ENCODE measurements around the gene VSX1. TPM values are rescaled to one million over a fixed set of nuclear protein-coding genes. Genes with fewer than 3 reads are reported as not detected.

Gene VSX1
- total RNA-seq = not detected

DNA sequence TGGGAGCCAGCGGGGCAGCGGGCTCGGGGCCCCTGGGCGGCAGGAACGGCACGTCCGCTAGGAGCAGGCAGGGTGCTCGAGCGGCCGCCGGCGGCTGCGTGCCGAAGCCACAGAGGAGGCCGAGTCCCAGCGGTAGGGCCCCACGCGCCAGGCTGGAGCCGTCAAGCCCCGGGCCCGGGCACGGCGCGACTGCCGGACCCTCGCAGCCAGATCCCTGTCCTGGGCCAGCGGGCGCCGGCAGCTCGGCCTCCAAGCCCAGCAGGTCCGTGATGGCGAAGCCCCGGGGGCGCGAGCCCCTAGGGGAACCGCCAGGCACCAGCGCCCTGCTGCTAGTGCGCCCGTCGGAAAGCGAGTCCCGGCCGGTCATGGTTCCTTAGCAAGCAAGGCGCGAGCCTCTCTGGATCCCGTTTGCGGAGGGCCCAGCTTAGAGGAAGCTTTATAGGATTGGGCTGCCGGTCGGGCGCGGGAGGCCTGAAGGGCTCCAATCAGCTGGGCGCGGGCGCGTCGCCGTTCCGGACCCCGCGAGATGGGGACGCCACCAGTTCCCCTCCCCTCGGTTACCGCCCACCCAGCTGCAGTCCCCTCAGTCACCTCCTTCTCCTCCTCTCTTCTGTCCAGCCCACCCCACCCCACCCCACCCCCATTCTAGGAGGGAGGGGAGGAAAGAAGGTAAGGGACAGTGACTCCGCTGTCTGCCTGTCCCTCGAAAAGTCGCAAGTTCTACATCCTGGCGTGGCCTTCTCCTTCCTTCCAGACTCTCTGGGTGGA, at the start of gene VSX1:
Gene VSX1, minus strand, starts transcription at position 412 of the 768 bp plus-strand sequence. Its CDS starts 45 bp downstream, at position 367.
- no peak for FAIRE-seq

GRCh38 chr20:25129908-25130307, 48.0 kb upstream of the VSX1 start:
- DNase-seq (ENCODE audit: low spot score in 2 of 2) (no peak), FAIRE-seq (no peak)

More for the DNA sequence above, at the start of gene VSX1:
- DNase-seq (ENCODE audit: low spot score in 2 of 2) = no peak

DNA sequence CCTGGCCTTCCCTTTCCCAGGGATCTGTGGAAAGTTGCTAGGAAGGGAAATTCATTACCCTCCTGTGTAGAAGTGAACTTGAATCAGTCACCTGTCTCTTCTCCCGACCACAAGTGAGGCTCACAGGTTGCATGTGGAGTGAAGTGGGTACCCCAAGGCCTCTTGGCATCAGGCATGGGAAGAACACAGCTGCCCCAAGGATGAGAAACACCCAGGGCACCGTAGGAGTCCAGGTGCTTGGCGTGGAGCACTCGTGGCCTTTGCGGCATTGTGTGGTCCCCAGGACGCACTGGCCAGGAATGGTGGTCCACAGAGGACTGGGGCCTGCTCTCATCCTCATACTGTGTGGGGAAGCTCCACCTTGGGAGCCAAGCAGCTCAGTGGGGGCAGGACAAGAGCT, 47.5 kb upstream of the VSX1 start:
- DNase-seq (ENCODE audit: low spot score in 2 of 2) (no peak), FAIRE-seq (no peak)

GRCh38 chr20:25128649-25129048, 46.7 kb upstream of the VSX1 start:
- no peak for DNase-seq (ENCODE audit: low spot score in 2 of 2)
- no peak for FAIRE-seq

DNA sequence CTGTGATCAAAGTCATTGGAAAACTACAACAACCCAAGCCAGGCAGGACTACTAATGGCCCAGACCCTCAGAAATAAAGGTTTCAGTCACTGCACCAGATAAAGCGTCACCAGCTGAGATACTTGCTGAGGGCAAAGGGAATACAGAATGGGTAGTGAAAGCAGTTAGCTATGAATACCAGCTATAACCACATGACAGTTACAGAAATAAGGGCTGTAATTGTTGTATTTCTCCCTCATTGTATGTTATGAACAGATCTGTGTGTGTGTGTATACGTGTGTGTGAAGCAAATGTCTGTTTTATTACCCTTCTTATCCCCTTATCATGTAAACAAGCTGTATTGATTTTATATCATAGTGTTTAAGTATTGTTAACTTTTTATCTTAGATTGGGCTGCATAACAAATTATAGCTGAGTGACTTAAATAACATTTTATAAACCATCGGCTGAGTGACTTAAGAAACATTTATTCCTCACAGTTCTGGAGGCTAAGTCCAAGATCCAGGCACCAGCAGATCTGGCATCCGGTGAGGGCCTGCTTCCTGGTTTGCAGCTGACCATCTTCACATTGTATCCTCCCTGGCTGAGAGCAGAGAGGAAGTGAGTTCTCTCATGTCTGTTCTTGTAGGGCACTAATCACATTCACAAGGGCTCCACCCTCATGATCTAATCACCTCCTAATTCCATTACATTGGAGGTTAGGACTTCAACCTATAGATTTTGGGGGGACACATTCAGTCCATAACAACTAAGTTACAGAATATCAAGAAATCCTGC, 46.0 kb upstream of the VSX1 start:
- DNase-seq (ENCODE audit: low spot score in 2 of 2) = no peak
- FAIRE-seq = no peak

DNA sequence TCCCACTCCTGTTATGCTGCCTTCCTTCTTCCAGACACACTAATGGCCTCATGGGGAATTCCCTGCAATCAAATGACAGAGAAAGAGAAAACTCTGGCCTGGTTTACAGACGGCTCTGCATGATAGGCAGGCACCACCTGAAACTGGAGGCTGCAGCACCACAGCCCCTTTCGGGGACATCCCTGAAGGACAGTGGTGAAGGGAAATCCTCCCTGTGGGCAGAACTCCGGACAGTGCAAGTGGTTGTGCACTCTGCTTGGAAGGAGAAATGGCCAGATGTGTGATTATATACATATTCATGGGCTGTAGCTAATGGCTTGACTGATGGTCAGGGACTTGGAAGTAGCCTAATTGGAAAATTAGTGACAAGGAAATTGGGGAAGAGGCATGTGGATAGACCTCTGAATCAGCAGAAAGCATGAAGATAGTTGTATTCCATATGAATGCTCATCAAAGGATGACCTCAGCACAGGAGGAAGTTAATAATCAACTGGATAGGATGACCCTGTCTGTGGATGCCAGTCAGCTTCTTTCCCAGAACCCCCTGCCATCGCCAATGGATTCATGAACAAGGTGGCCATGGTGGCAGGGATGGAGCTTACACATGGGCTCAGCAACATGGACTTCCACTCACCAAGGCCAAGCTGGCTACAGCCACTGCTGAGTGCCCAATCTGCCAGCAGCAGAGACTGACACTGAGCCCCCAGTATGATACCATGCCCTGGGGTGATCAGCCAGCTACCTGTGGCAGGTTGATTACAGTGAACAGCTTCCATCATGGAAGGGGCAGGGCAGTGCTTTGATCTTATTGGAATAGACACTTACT, 44.5 kb upstream of the VSX1 start:
- no peak for DNase-seq (ENCODE audit: low spot score in 2 of 2)
- no peak for FAIRE-seq

GRCh38 chr20:25125636-25126035, 43.7 kb upstream of the VSX1 start:
- no peak for FAIRE-seq
- DNase-seq (ENCODE audit: low spot score in 2 of 2) = no peak

DNA sequence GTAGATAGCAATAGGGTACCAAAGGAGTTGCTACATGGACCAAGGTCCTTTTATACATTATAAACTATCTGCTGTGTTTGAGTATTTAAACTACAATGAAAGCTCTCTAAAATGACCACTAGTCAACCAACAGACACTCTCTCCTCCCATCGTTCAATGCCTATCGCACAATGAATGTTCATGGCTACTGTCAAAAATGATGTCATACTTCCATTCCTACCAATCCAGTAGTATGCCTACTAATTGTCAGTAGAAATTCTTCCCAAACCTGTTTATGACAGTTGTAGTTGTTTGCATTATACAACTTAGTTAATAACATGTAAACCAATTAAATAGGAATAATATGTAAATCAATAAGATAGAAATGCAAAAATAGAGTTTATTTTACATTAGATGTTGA, 39.0 kb upstream of the VSX1 start:
- DNase-seq (ENCODE audit: low spot score in 2 of 2) (no peak), FAIRE-seq (no peak)

- FAIRE-seq = no peak
- no peak for DNase-seq (ENCODE audit: low spot score in 2 of 2)
These were observed 38.5 kb upstream of the VSX1 start for GRCh38 chr20:25120457-25120856.

GRCh38 chr20:25118529-25118928, 36.6 kb upstream of the VSX1 start:
- DNase-seq (ENCODE audit: low spot score in 2 of 2) = no peak
- FAIRE-seq = no peak

DNA sequence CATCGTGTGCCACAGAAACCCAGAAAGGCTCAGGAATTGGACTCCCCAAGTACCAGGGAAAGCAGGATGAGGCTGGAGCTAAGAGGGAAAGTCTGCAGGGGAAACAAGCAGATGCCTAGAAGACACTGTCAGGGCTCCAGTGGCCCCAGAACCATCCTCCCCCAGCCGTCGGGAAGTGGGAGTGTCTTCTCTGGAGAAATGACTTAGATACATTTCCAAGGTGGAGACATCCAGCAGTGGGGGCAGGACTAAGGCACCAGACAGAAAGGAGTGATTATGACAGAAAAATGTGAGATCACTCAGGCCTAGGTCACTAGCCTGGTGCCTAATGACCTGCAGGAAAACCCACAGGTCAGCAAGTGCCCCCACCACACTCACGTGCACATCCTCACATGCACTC, 36.0 kb upstream of the VSX1 start:
- FAIRE-seq (no peak), DNase-seq (ENCODE audit: low spot score in 2 of 2) (no peak)

GRCh38 chr20:25116739-25117458, 35.0 kb upstream of the VSX1 start:
- DNase-seq (ENCODE audit: low spot score in 2 of 2) (no peak), FAIRE-seq (no peak)

- no peak for FAIRE-seq
These were observed 21.6 kb upstream of the VSX1 start for GRCh38 chr20:25103526-25103925.

DNA sequence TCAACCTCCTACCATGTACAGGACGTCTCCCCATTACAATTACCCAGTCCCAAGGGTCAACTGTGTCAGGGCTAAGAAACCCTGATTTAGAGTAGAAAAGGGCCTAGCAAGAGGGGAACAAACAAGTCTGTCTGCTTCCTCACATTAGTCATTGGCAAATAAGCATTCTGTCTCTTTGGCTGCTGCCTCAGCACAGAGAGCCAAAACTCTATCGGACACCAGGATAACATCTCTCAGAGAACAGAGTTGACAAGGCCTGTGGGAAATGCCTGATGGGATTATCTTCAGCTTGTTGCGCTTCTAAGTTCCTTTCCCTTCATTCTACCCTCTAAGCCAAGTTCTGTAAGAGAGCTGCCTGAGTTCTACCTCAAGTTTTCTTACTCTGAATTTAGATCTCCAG, 19.0 kb upstream of the VSX1 start:
- FAIRE-seq (no peak), DNase-seq (ENCODE audit: low spot score in 2 of 2) (no peak)

More at GRCh38 chr20:25103526-25103925, 21.6 kb upstream of the VSX1 start:
- DNase-seq (ENCODE audit: low spot score in 2 of 2) = no peak

- DNase-seq (ENCODE audit: low spot score in 2 of 2) = no peak
- no peak for FAIRE-seq
These were observed 17.7 kb upstream of the VSX1 start for GRCh38 chr20:25099601-25100140.

DNA sequence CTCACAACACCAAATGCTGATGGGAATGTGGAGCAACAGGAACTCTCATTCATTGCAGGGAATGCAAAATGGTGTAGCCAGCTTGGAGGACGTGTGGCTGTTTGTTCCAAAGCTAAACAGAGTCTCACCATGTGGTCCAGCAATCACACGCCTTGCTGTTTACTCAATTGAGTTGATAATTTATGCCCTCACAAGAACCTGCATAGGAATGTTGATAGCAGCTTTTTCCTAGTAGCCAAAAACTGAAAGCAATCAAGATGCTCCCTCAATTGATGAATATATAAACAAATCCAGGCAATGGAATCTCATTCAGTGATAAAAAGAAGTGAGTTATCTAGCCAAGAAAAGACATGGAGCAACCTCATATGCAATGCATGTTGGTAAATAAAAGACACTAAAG, 15.6 kb upstream of the VSX1 start:
- DNase-seq (ENCODE audit: low spot score in 2 of 2) (no peak), FAIRE-seq (no peak)

DNA sequence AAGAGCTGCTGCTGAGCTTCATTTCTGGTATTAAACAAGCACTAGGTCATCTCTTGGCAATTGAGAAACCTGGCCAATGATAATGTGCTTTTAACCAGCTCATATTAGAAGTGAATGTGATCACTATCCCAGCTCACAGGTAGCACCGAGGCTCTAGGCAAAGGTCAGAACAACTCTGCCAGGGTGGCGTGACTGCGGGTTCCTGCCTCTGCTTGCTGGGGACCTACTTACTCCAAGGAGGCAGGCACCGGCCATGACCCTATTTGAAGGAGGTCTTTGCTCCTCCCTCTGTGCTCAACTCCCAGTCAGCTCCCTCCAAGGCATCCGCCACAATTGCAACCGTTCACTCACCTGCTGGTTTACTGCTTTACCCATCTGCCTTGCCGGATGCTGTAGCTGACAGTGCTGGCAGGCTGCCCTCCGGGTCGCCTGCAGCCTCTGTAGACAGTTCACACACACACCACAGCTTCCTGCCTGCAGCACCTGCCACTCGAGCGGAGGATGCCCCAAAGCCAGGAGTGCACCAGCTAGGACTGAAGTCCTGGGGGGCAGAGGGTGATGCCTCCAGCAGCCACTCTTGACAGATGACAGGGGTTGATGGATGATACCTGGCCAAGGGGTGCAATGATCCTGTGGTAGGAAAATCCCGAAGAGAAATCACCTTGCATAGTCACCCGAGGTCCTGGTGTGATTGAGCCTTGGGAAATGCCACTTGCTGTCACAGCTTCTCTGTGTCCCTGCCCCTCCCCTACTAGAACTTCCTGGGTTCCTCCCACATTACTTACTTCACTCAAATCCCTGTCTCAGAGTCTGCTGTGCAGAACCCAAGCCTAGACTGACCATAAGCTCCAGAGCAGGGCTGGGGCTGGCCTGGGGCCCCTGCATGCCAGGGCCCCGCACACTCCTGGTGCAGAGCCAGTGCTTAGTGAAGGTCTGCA, 8.8 kb upstream of the VSX1 start:
- no peak for FAIRE-seq

DNA sequence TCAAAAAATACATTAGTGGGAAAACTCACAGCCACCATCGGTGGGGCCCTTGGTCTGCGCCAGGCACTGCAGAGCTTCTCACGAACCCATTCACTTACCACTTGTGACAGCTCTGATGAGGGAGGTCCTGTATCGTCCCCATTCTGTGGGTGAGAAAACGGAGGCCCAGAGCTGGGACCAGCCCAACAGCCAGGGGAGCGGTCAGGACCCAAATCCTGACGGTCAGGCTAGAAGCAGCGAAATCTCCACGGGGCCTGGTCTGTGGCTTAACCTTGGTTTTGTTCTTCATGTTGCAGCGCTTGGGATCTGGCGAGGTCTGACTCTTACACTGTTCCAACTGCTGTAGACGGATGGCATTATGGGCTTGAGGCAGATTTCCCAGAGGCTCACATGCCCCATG, 7.7 kb upstream of the VSX1 start:
- no peak for FAIRE-seq

More for the DNA sequence above, 8.8 kb upstream of the VSX1 start:
- DNase-seq (ENCODE audit: low spot score in 2 of 2) = no peak

DNA sequence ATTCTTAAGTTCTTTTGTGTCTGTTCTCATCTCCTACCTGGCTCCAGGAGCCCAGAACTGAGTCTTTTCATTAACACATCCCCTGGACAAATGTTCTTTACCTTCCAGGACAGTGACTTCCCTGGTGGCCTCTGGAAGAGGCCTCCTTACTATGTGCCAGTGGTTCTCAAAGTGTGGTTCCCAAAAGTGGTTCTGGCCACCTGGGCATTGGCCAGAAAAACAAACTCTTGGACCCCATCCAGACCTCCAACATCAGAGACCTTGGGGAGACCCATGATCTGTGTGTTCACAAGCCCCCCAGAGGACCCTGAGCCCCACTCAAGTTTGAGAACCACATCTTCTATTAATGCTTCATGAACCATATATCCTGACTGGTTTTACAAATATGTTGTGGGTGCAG, 7.2 kb upstream of the VSX1 start:
- FAIRE-seq = no peak

More for the DNA sequence above, 7.7 kb upstream of the VSX1 start:
- no peak for DNase-seq (ENCODE audit: low spot score in 2 of 2)

More for the DNA sequence above, 7.2 kb upstream of the VSX1 start:
- DNase-seq (ENCODE audit: low spot score in 2 of 2) = no peak

Measured in frontal cortex (tissue), 4 donors.